ENCODE results near the gene MYO3B.

- TF ChIP-seq CTCF (conservative IDR thresholded peaks at IDR 0.05) (no peak), ZFX (IDR thresholded peaks at IDR 0.05) (no peak)
Measured at GRCh38 chr2:170554278-170554955, 376.5 kb downstream of the MYO3B start.
